ENCODE results near the gene CDH4. TPM values are rescaled to one million over a fixed set of nuclear protein-coding genes. Genes with fewer than 3 reads are reported as not detected.

CDH4 gene
- total RNA-seq, 1 donor from 2014 or later = 2.9 TPM

DNA sequence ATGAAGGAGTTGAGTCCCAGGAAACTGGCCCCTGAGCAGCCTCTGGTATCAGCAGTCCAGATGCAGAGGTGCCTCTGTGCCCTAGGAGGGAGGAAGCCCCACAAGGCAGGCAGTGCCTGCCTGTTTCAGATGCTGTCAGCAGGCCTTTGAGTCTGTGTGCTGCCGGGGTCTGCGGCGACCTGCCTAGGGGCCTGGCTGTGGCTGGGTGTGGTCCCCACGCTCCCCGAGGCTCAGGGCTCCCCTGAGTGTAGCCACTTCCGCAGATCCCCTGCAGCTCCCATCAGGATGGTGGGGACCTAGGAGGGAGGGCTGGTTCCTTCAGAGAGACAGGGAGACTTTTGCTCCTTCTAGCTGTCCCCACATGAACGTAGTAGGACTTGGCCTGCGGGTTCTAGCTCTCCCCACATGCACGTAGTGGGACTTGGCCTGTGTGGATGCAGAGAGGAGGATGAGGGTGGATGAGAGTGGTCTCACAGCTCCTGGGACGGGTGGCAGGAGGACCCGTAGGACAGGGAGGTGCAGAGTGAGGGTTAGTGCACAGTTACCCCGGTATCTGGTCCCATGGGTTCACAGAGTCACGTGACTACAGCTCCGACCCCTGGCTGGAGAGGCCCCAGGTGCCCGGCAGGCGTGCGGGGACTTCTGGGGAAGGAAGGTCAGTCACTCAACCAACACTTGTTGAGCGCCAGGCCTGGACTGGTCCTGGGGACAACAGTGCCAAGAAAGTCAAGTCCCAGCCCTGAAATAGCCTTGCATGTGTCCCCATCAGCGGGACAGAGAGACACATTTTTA is 41.0 kb downstream of the CDH4 start:
- Histone ChIP-seq H3K9ac (no peak overlapping the region), H3F3A (ENCODE audit: low read depth) (no peaks in the 10 kb centered on the region), H3K4me3 (no peak overlapping the region), H2AFZ (replicated peaks) (no peak overlapping the region), H3K4me2 (no peak overlapping the region), H3K36me3 (no peaks in the 10 kb centered on the region), H3K4me1 (peaks cover 7% of the 10 kb centered on the region), H3K27me3 (no peaks in the 10 kb centered on the region), H3K9me3 (ENCODE audit: low read depth) (no peaks in the 10 kb centered on the region), H4K20me1 (ENCODE audit: low read depth) (no peaks in the 10 kb centered on the region), H3K79me2 (ENCODE audit: low read depth) (no peaks in the 10 kb centered on the region), H3K27ac (no peak overlapping the region)
- Mint-ChIP-seq H3K9me3 (peaks cover 8% of the 10 kb centered on the region), H3K36me3 (peaks cover 12% of the 10 kb centered on the region), H3K4me3 (no peak overlapping the region), H3K27ac (no peak overlapping the region), H3K4me1 (peaks cover 12% of the 10 kb centered on the region), H3K27me3 (ENCODE audit: insufficient read depth, low read depth) (peaks cover 9% of the 10 kb centered on the region)
- TF ChIP-seq, protein P1, sequence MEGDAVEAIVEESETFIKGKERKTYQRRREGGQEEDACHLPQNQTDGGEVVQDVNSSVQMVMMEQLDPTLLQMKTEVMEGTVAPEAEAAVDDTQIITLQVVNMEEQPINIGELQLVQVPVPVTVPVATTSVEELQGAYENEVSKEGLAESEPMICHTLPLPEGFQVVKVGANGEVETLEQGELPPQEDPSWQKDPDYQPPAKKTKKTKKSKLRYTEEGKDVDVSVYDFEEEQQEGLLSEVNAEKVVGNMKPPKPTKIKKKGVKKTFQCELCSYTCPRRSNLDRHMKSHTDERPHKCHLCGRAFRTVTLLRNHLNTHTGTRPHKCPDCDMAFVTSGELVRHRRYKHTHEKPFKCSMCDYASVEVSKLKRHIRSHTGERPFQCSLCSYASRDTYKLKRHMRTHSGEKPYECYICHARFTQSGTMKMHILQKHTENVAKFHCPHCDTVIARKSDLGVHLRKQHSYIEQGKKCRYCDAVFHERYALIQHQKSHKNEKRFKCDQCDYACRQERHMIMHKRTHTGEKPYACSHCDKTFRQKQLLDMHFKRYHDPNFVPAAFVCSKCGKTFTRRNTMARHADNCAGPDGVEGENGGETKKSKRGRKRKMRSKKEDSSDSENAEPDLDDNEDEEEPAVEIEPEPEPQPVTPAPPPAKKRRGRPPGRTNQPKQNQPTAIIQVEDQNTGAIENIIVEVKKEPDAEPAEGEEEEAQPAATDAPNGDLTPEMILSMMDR (IDR thresholded peaks at IDR 0.05) = no peak
- TF ChIP-seq EZH2 (IDR thresholded peaks at IDR 0.05) = no peak
- no peak for TF ChIP-seq EZH2phosphoT487 (IDR thresholded peaks at IDR 0.05)
- no peak for DNase-seq (ENCODE audit: low spot score)

DNA sequence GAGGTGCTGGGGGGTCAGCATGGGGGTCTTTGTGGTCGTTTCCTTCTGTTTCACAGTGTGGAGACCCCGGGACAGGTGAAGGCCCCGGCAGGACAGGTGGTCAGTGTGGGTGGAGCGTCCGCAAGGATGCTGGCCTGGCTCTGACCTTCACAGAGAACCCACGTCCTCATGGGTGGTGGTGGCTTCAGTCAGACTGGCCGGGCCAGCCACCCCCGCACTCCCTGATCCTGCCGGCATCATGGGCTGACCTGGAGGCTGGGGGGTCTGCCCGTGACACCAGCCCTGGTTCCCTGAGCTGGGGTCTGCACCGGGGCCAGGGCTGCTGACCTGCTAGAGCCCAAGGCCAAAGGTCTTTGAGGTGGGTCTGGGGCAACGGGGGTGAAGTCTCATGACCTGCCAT is 41.9 kb downstream of the CDH4 start:
- Mint-ChIP-seq H3K4me1 (peaks cover 11% of the 10 kb centered on the region), H3K36me3 (peaks cover 12% of the 10 kb centered on the region), H3K4me3 (no peak overlapping the region), H3K9me3 (peaks cover 5% of the 10 kb centered on the region), H3K27ac (no peak overlapping the region), H3K27me3 (ENCODE audit: insufficient read depth, low read depth) (peaks cover 8% of the 10 kb centered on the region)
- no peak for DNase-seq (ENCODE audit: low spot score)
- Histone ChIP-seq H3K27ac (no peak overlapping the region), H3K27me3 (no peaks in the 10 kb centered on the region), H3K4me3 (no peak overlapping the region), H3K9ac (no peak overlapping the region), H3K9me3 (ENCODE audit: low read depth) (no peaks in the 10 kb centered on the region), H3K79me2 (ENCODE audit: low read depth) (no peaks in the 10 kb centered on the region), H2AFZ (replicated peaks) (no peak overlapping the region), H3K4me1 (no peaks in the 10 kb centered on the region), H3F3A (ENCODE audit: low read depth) (no peaks in the 10 kb centered on the region), H3K4me2 (no peak overlapping the region), H3K36me3 (no peaks in the 10 kb centered on the region), H4K20me1 (ENCODE audit: low read depth) (no peaks in the 10 kb centered on the region)
- TF ChIP-seq, protein P1 (IDR thresholded peaks at IDR 0.05) = no peak
- TF ChIP-seq EZH2 (IDR thresholded peaks at IDR 0.05) (no peak), EZH2phosphoT487 (IDR thresholded peaks at IDR 0.05) (no peak)

DNA sequence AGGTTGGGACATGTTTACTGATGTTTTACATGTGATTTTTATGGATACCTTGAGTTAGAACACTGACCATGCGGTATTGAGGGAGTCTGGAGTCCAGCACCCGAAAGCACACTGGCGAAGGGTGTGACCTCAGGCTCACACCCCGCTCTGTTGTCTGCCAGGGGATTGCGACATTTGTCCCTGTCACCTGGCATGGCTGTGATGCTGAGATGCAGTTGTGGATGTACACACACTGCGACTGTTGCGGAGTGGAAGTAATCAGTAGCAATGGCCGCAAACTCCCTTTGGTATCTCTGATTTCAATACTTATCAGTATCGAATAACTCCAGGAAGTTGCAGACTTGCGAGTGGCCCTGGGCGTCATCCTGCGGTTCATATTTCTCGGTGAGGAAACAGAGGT is 43.2 kb downstream of the CDH4 start:
- H3K4me1 ChIP-seq = no peaks in the 10 kb centered on the region
- Mint-ChIP-seq H3K27ac (no peak overlapping the region), H3K9me3 (peaks cover 4% of the 10 kb centered on the region), H3K4me1 (peaks cover 21% of the 10 kb centered on the region), H3K4me3 (no peak overlapping the region), H3K36me3 (peaks cover 11% of the 10 kb centered on the region), H3K27me3 (ENCODE audit: insufficient read depth, low read depth) (peaks cover 7% of the 10 kb centered on the region)
- H3K79me2 ChIP-seq (ENCODE audit: low read depth) = no peaks in the 10 kb centered on the region
- H3K27ac ChIP-seq = no peak overlapping the region
- no peaks in the 10 kb centered on the region for H3K9me3 ChIP-seq (ENCODE audit: low read depth)
- H3F3A ChIP-seq (ENCODE audit: low read depth) = no peaks in the 10 kb centered on the region
- H3K27me3 ChIP-seq = no peaks in the 10 kb centered on the region
- DNase-seq (ENCODE audit: low spot score) = no peak
- no peaks in the 10 kb centered on the region for H3K36me3 ChIP-seq
- no peak overlapping the region for H2AFZ ChIP-seq (replicated peaks)
- no peak overlapping the region for H3K4me2 ChIP-seq
- no peak overlapping the region for H3K9ac ChIP-seq
- TF ChIP-seq EZH2phosphoT487 (IDR thresholded peaks at IDR 0.05) = no peak
- no peak for TF ChIP-seq EZH2 (IDR thresholded peaks at IDR 0.05)
- TF ChIP-seq, protein P1 (IDR thresholded peaks at IDR 0.05) = no peak
- H4K20me1 ChIP-seq (ENCODE audit: low read depth) = no peaks in the 10 kb centered on the region
- no peak overlapping the region for H3K4me3 ChIP-seq

Data from neural progenitor cell (in vitro differentiated cells).